Neural crest cell (in vitro differentiated cells): ENCODE data around the gene DAB2IP. TPM values are rescaled to one million over a fixed set of nuclear protein-coding genes. Genes with fewer than 3 reads are reported as not detected.

ENCODE experiments used
- DNase-seq: peaks from one replicate; pipeline ENCODE4 v3.0.0; 2021; ENCODE audit warnings: low read depth, mixed read lengths, low spot score
- H3K27ac Mint-ChIP-seq: one replicate; pipeline ENCODE4 v1.8.0; 2021; ENCODE audit warnings: mild to moderate bottlenecking, mixed read lengths; ENCODE audit not compliant: unreplicated experiment
- H3K27me3 Mint-ChIP-seq: 2 replicates; pipeline ENCODE4 v1.8.0; 2021; ENCODE audit warnings: low read depth, mild to moderate bottlenecking, mixed read lengths
- H3K36me3 Mint-ChIP-seq: 2 replicates; pipeline ENCODE4 v1.8.0; 2021; ENCODE audit warnings: low read depth, mild to moderate bottlenecking, mixed read lengths
- H3K4me1 Mint-ChIP-seq: 2 replicates; pipeline ENCODE4 v1.8.0; 2021; ENCODE audit warnings: mixed read lengths
- H3K4me3 Mint-ChIP-seq: one replicate; pipeline ENCODE4 v1.8.0; 2021; ENCODE audit warnings: mild to moderate bottlenecking, mixed read lengths
- H3K9me3 Mint-ChIP-seq: 2 replicates; pipeline ENCODE4 v1.8.0; 2021; ENCODE audit warnings: mixed read lengths
- CTCF ChIP-seq: fragments of 200-600 bp; sonication (generic); conservative IDR thresholded peaks from 2 replicates; pipeline ENCODE4 v1.5.0; 2021; ENCODE audit warnings: antibody characterized with exemption, mild to moderate bottlenecking
- total RNA-seq: library from RNA; stranded (reverse); gene quantifications from 2 replicates; pipeline ENCODE4 v1.2.1, GENCODE V29; 2021

DAB2IP gene
- total RNA-seq, 1 donor from 2014 or later, result 48.3 TPM

DNA sequence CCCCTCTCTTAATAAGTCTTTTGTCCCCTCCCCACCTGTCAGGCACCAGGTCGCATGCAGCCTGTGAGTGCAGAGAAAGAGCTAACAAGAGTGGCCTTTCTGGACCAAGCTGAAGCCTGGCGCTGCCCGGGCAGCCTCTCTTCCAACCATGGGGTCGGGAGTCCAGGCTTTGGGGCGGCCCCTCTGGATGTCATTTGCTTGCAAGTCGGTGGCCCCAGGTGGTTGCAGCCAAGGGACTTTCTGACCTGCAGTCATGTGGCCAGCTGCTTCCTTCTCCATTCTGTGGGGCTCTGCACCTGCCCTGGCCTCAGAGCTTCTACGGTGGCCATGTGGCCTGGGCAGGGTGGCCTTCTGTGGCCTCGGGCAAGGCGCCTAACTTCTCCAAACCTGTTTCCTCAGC lies 159.7 kb downstream of the DAB2IP start:
- Mint-ChIP-seq H3K36me3 (no peaks in the 10 kb centered on the region), H3K4me3 (no peak overlapping the region), H3K4me1 (peaks cover 21% of the 10 kb centered on the region), H3K27ac (no peak overlapping the region), H3K9me3 (no peaks in the 10 kb centered on the region), H3K27me3 (peaks cover 3% of the 10 kb centered on the region)
- no peak for TF ChIP-seq CTCF
- DNase-seq, result no peak

DNA sequence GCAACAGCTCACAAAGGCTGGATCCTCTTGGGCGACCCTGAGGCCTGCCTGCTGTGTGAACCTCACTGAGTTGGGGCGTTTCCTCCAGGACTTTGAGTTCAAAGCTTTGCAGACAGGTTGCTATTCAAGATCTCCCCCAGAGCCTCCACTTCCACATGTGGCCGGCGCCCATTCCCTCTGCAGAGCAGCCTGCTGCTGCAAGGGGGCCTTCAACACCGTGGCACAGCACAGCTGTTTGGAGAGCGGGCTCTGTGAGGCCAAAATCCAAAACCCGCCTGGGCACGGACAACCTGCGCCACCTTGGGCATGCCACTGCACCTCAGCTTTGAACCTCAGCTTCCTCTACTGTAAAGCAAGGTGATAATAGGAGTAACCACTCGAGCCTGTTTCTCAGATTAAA lies 160.3 kb downstream of the DAB2IP start:
- TF ChIP-seq CTCF, result no peak
- Mint-ChIP-seq H3K4me1 (peaks cover 27% of the 10 kb centered on the region), H3K36me3 (no peaks in the 10 kb centered on the region)

DNA sequence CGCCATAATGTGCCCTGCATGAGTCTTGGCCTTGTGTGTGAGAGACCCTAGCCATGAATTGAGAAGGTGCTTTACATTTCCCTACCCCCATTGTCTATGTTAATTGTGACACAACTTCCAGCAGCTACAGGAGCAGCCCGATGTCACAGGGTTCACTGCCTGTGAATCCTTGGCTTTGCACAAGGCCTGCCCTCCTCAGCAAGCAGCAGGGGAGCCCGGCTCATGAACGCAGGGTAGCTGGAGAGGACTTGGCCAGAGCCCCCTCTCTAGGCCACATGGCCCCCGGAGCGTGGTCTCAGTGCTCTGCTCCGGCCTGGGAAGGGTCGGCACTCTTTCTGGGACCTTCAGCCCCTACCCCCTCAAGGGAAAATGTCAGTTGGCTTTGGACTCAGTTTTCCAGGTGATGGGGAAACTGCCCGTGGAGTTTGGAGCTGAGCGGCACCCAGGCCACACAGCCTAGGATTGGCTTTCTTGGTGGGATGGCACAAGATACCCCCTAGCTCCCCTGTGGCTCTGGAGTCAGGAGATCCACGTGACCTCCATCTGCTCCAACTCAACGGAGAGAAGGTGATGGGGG lies 160.8 kb downstream of the DAB2IP start:
- H3K27ac Mint-ChIP-seq, result no peak overlapping the region
- peaks cover 32% of the 10 kb centered on the region for H3K4me1 Mint-ChIP-seq
- H3K4me3 Mint-ChIP-seq, result no peak overlapping the region
- H3K36me3 Mint-ChIP-seq, result no peaks in the 10 kb centered on the region
- H3K9me3 Mint-ChIP-seq, result no peaks in the 10 kb centered on the region
- no peak for TF ChIP-seq CTCF
- peaks cover 12% of the 10 kb centered on the region for H3K27me3 Mint-ChIP-seq
- no peak for DNase-seq

More for the DNA sequence above, 160.3 kb downstream of the DAB2IP start:
- DNase-seq, result no peak
- no peak overlapping the region for H3K4me3 Mint-ChIP-seq
- no peaks in the 10 kb centered on the region for H3K9me3 Mint-ChIP-seq
- H3K27ac Mint-ChIP-seq, result peak overlapping the region; percentile 17
- peaks cover 7% of the 10 kb centered on the region for H3K27me3 Mint-ChIP-seq

GRCh38 chr9:121813519-121814210 lies 162.2 kb downstream of the DAB2IP start:
- Mint-ChIP-seq H3K4me1 (peaks cover 35% of the 10 kb centered on the region), H3K36me3 (no peaks in the 10 kb centered on the region), H3K9me3 (no peaks in the 10 kb centered on the region), H3K4me3 (no peak overlapping the region), H3K27ac (no peak overlapping the region), H3K27me3 (peaks cover 26% of the 10 kb centered on the region)
- no peak for TF ChIP-seq CTCF
- DNase-seq, result no peak

DNA sequence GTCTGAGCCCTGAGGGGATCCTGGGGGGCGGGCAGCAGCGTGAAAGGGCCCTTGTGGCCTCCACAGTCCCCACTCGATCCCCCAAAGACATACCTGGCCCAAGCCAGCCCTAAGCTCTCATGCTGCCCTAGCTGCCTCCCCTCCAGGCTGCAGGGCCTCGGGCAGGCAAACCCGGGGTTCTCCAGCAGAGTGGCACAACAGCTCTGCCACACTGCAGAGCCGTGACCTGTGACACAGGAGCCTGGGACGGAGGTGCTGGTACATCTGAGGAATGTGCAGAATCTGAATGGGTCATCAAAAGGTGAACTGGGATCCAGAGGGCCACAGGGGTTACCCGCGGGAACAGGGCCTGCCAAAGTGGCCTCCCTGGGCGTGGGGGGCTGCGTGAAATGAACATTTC lies 163.2 kb downstream of the DAB2IP start:
- no peak for DNase-seq
- H3K9me3 Mint-ChIP-seq, result no peaks in the 10 kb centered on the region
- H3K4me1 Mint-ChIP-seq, result peaks cover 45% of the 10 kb centered on the region
- H3K36me3 Mint-ChIP-seq, result no peaks in the 10 kb centered on the region
- H3K4me3 Mint-ChIP-seq, result no peak overlapping the region
- H3K27me3 Mint-ChIP-seq, result peaks cover 29% of the 10 kb centered on the region
- no peak for TF ChIP-seq CTCF
- H3K27ac Mint-ChIP-seq, result no peak overlapping the region
